C4-2B (cell line): Measurements from ENCODE around the gene NAPA.

Source experiments
- ZFX ChIP-seq: fragments of 450-650 bp; IDR thresholded peaks from 2 replicates; pipeline ENCODE4 v1.6.1; 2017
- TF ChIP-seq, protein P1 (sequence below): fragments of 450-650 bp; conservative IDR thresholded peaks from 2 replicates; pipeline ENCODE4 v1.5.1; 2017; ENCODE audit warnings: mild to moderate bottlenecking

DNA sequence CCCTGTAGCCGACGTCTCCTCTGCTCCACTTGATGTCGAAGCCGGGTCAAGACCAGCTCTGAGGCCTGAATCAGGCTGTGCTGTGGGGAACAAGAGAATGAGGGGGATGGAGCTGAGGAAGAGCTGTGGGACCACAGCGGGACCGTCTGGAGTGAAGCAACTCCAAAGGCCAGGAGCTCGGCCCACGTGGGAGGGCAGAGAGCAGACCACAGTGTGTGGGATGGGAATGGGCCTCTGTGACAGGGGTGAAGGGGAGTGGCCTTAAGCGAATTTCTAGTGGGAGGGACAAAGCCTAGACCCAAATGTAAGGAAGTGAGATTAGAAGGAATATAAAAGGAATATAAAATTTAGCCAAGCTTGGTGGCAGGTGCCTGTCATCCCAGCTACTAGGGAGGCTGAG lies 39.4 kb downstream of the NAPA start:
- TF ChIP-seq, protein P1, sequence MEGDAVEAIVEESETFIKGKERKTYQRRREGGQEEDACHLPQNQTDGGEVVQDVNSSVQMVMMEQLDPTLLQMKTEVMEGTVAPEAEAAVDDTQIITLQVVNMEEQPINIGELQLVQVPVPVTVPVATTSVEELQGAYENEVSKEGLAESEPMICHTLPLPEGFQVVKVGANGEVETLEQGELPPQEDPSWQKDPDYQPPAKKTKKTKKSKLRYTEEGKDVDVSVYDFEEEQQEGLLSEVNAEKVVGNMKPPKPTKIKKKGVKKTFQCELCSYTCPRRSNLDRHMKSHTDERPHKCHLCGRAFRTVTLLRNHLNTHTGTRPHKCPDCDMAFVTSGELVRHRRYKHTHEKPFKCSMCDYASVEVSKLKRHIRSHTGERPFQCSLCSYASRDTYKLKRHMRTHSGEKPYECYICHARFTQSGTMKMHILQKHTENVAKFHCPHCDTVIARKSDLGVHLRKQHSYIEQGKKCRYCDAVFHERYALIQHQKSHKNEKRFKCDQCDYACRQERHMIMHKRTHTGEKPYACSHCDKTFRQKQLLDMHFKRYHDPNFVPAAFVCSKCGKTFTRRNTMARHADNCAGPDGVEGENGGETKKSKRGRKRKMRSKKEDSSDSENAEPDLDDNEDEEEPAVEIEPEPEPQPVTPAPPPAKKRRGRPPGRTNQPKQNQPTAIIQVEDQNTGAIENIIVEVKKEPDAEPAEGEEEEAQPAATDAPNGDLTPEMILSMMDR: no peak
- TF ChIP-seq ZFX: no peak
